Peyer's patch (tissue), 4 donors: ENCODE results near the gene SRSF9. TPM values are rescaled to one million over a fixed set of nuclear protein-coding genes. Genes with fewer than 3 reads are reported as not detected.
A peak's percentile ranks its signal among the peaks of the same experiment; 100 is the strongest.
"Not testable (repeated sequence)": the region's sequence is repeated elsewhere in the genome, so short reads cannot be mapped to it uniquely, and the experiment has no call there.

Source experiments
- DNase-seq, 3 donors: peaks; one replicate each; pipeline ENCODE4 v3.0.0-alpha.2; 2017 to 2019
- H3K27ac ChIP-seq, 4 donors: fragments of 200-600 bp; sonication (generic); one replicate each; pipeline ENCODE4 v1.5.1; 2016 to 2019
- H3K27me3 ChIP-seq, 2 donors: fragments of 200-600 bp; sonication (generic); one replicate each; pipeline ENCODE4 v1.5.1; 2019
- H3K36me3 ChIP-seq, 3 donors: fragments of 200-600 bp; sonication (generic); one replicate each; pipeline ENCODE4 v1.5.1; 2016 to 2019
- H3K4me1 ChIP-seq, 4 donors: fragments of 200-600 bp; sonication (generic); one replicate each; pipeline ENCODE4 v1.5.1; 2016 to 2019
- H3K4me3 ChIP-seq, 4 donors: fragments of 200-600 bp; sonication (generic); 1 replicate in 3 of 4; 2 replicates in 1 of 4; pipeline ENCODE4 v1.5.1; 2016 to 2019; ENCODE audit warnings: mild to moderate bottlenecking in 1 of 4
- H3K9me3 ChIP-seq, 4 donors: fragments of 200-600 bp; sonication (generic); one replicate each; pipeline ENCODE4 v1.5.1; 2016 to 2019; ENCODE audit warnings: mild to moderate bottlenecking in 1 of 4
- POLR2A ChIP-seq, 2 donors: fragments of 450-650 bp; IDR thresholded peaks; one replicate each; pipeline ENCODE4 v1.5.1; 2017; ENCODE audit warnings: antibody characterized with exemption in 2 of 2, mild to moderate bottlenecking in 2 of 2, moderate library complexity in 2 of 2
- total RNA-seq, 4 donors: library from RNA; depleted of rRNA; stranded (reverse); fragments of >200 nt; gene quantifications; one replicate each; pipeline ENCODE4 v1.1.0, GENCODE V29; 2016
- TF ChIP-seq, protein P1 (sequence below), 6 experiments: fragments of 450-650 bp in 4 of 6; fragments of 200-600 bp in 2 of 6; sonication (generic) in 1 of 6; IDR thresholded peaks; one replicate each; pipeline ENCODE4 v1.5.1; 2017 to 2019; ENCODE audit warnings: antibody characterized with exemption in 6 of 6, mild to moderate bottlenecking in 3 of 6, moderate library complexity in 1 of 6

Gene SRSF9
- 100 to 1,000 TPM in 1 of 4 donors, 10 to 100 TPM in 3; 59.9 to 144 (median 78.1) TPM for total RNA-seq

- TF ChIP-seq, protein P1, sequence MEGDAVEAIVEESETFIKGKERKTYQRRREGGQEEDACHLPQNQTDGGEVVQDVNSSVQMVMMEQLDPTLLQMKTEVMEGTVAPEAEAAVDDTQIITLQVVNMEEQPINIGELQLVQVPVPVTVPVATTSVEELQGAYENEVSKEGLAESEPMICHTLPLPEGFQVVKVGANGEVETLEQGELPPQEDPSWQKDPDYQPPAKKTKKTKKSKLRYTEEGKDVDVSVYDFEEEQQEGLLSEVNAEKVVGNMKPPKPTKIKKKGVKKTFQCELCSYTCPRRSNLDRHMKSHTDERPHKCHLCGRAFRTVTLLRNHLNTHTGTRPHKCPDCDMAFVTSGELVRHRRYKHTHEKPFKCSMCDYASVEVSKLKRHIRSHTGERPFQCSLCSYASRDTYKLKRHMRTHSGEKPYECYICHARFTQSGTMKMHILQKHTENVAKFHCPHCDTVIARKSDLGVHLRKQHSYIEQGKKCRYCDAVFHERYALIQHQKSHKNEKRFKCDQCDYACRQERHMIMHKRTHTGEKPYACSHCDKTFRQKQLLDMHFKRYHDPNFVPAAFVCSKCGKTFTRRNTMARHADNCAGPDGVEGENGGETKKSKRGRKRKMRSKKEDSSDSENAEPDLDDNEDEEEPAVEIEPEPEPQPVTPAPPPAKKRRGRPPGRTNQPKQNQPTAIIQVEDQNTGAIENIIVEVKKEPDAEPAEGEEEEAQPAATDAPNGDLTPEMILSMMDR (IDR thresholded peaks at IDR 0.05), result peak; percentile 89 to 97 (median 94)
- TF ChIP-seq POLR2A (IDR thresholded peaks at IDR 0.05), result peak; percentile 36 to 70
- Histone ChIP-seq H3K36me3 (peaks cover 0 to 12% (median 0%) of the 10 kb centered on the region in 3 donors), H3K4me3 (peak within 1 kb of the TSS; percentile 92 to 94 (median 94)), H3K9me3 (no peaks in the 10 kb centered on the region), H3K27me3 (no peaks in the 10 kb centered on the region), H3K4me1 (peaks cover 0 to 17% (median 0%) of the 10 kb centered on the region in 4 donors), H3K27ac (peak within 1 kb of the TSS; percentile 93 to 96 (median 94))
- peak; percentile 94 to 98 (median 95) for DNase-seq
Measured at GRCh38 chr12:120469450-120470149, at the start of gene SRSF9. Gene SRSF9 (minus strand): TSS chr12:120469748. CDS start chr12:120469609, 139 bp downstream.

DNA sequence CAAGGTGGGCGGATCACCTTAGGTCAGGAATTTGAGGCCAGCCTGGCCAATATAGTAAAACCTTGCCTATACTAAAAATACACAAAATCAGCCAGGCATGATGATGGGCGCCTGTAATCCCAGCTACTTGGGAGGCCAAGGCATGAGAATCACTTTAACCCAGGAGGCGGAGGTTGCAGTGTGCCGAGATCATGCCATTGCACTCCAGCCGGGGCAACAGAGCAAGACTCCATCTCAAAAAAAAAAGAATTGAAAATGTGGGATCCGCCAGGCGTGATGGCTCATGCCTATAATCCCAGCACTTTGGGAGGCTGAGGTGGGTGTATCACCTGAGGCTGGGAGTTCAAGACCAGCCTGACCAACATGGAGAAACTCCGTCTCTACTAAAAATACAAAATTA is 49.8 kb upstream of the SRSF9 start:
- peaks cover 0 to 31% (median 0%) of the 10 kb centered on the region in 3 donors for H3K36me3 ChIP-seq
- not testable (repeated sequence) for H3K4me1 ChIP-seq, H3K27ac ChIP-seq, H3K27me3 ChIP-seq, H3K9me3 ChIP-seq, DNase-seq, H3K4me3 ChIP-seq

DNA sequence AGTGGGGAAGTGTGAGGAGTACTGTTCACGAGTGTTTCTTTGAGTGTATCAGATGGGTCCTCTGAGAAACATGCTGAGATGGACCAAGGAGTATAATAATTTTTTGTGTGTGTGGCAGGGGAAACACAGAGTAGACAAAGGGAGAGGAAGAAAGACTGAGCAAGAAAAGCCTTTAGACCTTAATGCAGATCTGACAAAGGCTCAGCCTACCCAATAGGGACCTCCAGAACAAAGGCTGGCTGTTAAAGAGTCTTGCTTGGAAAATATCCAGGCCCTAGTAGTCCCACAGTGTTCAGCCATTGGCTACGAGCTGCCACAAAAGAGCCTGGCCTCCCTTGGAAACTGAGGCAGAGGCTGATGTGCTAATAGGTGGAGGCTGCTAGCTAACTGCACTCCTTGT is 45.9 kb upstream of the SRSF9 start:
- Histone ChIP-seq H3K27ac (no peak overlapping the region), H3K36me3 (peaks cover 0 to 58% (median 0%) of the 10 kb centered on the region in 3 donors), H3K27me3 (no peaks in the 10 kb centered on the region), H3K4me3 (no peak overlapping the region), H3K9me3 (no peaks in the 10 kb centered on the region), H3K4me1 (no peaks in the 10 kb centered on the region)
- TF ChIP-seq, protein P1 (IDR thresholded peaks at IDR 0.05), result no peak
- no peak for TF ChIP-seq POLR2A (IDR thresholded peaks at IDR 0.05)
- DNase-seq, result no peak

- DNase-seq, result no peak
- Histone ChIP-seq H3K4me1 (no peaks in the 10 kb centered on the region), H3K27ac (no peak overlapping the region), H3K27me3 (no peaks in the 10 kb centered on the region), H3K9me3 (no peaks in the 10 kb centered on the region), H3K4me3 (no peak overlapping the region), H3K36me3 (peaks cover 0 to 72% (median 0%) of the 10 kb centered on the region in 3 donors)
- TF ChIP-seq, protein P1 (IDR thresholded peaks at IDR 0.05), result no peak
- no peak for TF ChIP-seq POLR2A (IDR thresholded peaks at IDR 0.05)
Measured at GRCh38 chr12:120514002-120514401, 44.5 kb upstream of the SRSF9 start.

GRCh38 chr12:120508537-120508936 is 39.0 kb upstream of the SRSF9 start:
- no peak for DNase-seq
- no peaks in the 10 kb centered on the region for H3K9me3 ChIP-seq
- H3K27ac ChIP-seq, result no peak overlapping the region
- no peak overlapping the region for H3K4me3 ChIP-seq
- no peaks in the 10 kb centered on the region for H3K27me3 ChIP-seq
- H3K36me3 ChIP-seq, result peaks cover 0 to 62% (median 0%) of the 10 kb centered on the region in 3 donors
- TF ChIP-seq, protein P1 (IDR thresholded peaks at IDR 0.05), result no peak
- TF ChIP-seq POLR2A (IDR thresholded peaks at IDR 0.05), result no peak
- no peaks in the 10 kb centered on the region for H3K4me1 ChIP-seq

GRCh38 chr12:120504587-120504986 is 35.0 kb upstream of the SRSF9 start:
- TF ChIP-seq, protein P1 (IDR thresholded peaks at IDR 0.05), result no peak
- TF ChIP-seq POLR2A (IDR thresholded peaks at IDR 0.05), result no peak

More at GRCh38 chr12:120504587-120504986, 35.0 kb upstream of the SRSF9 start:
- no peaks in the 10 kb centered on the region for H3K4me1 ChIP-seq
- peaks cover 0 to 37% (median 0%) of the 10 kb centered on the region in 3 donors for H3K36me3 ChIP-seq
- H3K27me3 ChIP-seq, result no peaks in the 10 kb centered on the region
- DNase-seq, result no peak
- H3K4me3 ChIP-seq, result no peak overlapping the region
- H3K9me3 ChIP-seq, result no peaks in the 10 kb centered on the region
- H3K27ac ChIP-seq, result no peak overlapping the region
